DOHH2 (cell line): ENCODE data around the gene MED12L.

ENCODE experiments used
- H3F3A ChIP-seq: fragments of 200-600 bp; sonication (generic), shearing (Covaris generic); 2 replicates; pipeline ENCODE4 v1.6.0; 2016; ENCODE audit warnings: antibody characterized with exemption, mild to moderate bottlenecking; ENCODE audit not compliant: control insufficient read depth, insufficient read depth
- H3K27ac ChIP-seq: fragments of 200-600 bp; sonication (generic); 2 replicates; pipeline ENCODE4 v1.5.1; 2014; ENCODE audit warnings: low read depth, mild to moderate bottlenecking, low read length, moderate library complexity
- H3K27me3 ChIP-seq: fragments of 200-600 bp; sonication (generic); 2 replicates; pipeline ENCODE4 v1.6.1; 2014; ENCODE audit warnings: mild to moderate bottlenecking, low read length, mixed read lengths; ENCODE audit not compliant: control insufficient read depth
- H3K36me3 ChIP-seq: fragments of 200-600 bp; sonication (generic); 2 replicates; pipeline ENCODE4 v1.6.1; 2014; ENCODE audit warnings: mild to moderate bottlenecking, low read length, moderate library complexity, mixed read lengths; ENCODE audit not compliant: control insufficient read depth
- H3K4me1 ChIP-seq: fragments of 200-600 bp; sonication (generic); 2 replicates; pipeline ENCODE4 v1.6.1; 2014; ENCODE audit warnings: mild to moderate bottlenecking, low read length, mixed read lengths; ENCODE audit not compliant: control insufficient read depth
- H3K4me2 ChIP-seq: fragments of 200-600 bp; sonication (generic); 2 replicates; pipeline ENCODE4 v1.6.0; 2014; ENCODE audit warnings: mild to moderate bottlenecking, low read length, moderate library complexity
- H3K4me3 ChIP-seq: fragments of 200-600 bp; sonication (generic); 2 replicates; pipeline ENCODE4 v1.5.1; 2014; ENCODE audit warnings: mild to moderate bottlenecking, low read length, mixed read lengths
- H3K79me2 ChIP-seq: fragments of 200-600 bp; sonication (generic); 2 replicates; pipeline ENCODE4 v1.6.1; 2014; ENCODE audit warnings: mild to moderate bottlenecking, low read length, mixed read lengths; ENCODE audit not compliant: control insufficient read depth
- H3K9me2 ChIP-seq: fragments of 200-600 bp; sonication (generic); replicated peaks from 2 replicates; pipeline ENCODE4 v1.6.1; 2014; ENCODE audit warnings: mild to moderate bottlenecking, low read length, mixed read lengths; ENCODE audit not compliant: control insufficient read depth
- H3K9me3 ChIP-seq: fragments of 200-600 bp; sonication (generic); 2 replicates; pipeline ENCODE4 v1.6.1; 2014; ENCODE audit warnings: antibody characterized with exemption, low read length, mixed read lengths; ENCODE audit not compliant: control insufficient read depth, insufficient read depth
- H4K20me1 ChIP-seq: fragments of 200-600 bp; sonication (generic); 2 replicates; pipeline ENCODE4 v1.6.0; 2014; ENCODE audit warnings: low read depth, mild to moderate bottlenecking, antibody characterized with exemption, low read length, moderate library complexity; ENCODE audit not compliant: control insufficient read depth, insufficient read depth
- EZH2phosphoT487 ChIP-seq: fragments of 200-600 bp; sonication (generic); IDR thresholded peaks from 2 replicates; pipeline ENCODE4 v1.6.1; 2017; ENCODE audit warnings: borderline replicate concordance, mild to moderate bottlenecking, antibody characterized with exemption, low read length, moderate library complexity, mixed read lengths
- TF ChIP-seq, protein P1 (sequence below): fragments of 200-600 bp; sonication (generic); IDR thresholded peaks from one replicate; pipeline ENCODE4 v1.5.1; 2014; ENCODE audit warnings: antibody characterized with exemption, mild to moderate bottlenecking, low read depth, low read length; ENCODE audit not compliant: poor library complexity, severe bottlenecking

Gene MED12L

DNA sequence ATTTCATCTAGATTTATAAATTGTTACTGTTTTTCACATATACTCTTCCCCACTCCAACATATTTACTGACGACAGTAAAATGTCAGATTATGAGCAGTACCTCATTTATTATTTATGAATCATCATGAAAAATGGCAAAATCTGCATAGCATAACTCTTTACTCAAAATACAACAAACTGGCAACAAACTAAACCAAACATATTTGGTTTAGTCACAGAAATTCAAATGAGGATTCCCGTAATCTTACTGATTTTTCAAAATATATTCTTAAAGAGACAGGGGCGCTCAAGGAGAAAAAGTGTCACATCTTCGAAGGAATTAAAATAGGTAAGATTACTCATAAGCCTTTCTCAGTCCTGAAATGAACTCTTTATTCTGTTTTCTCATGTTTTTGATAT, 234.2 kb downstream of the MED12L start:
- H3K4me3 ChIP-seq, result no peak overlapping the region
- H3K27ac ChIP-seq, result no peak overlapping the region
- H4K20me1 ChIP-seq, result no peaks in the 10 kb centered on the region
- no peaks in the 10 kb centered on the region for H3F3A ChIP-seq
- no peaks in the 10 kb centered on the region for H3K79me2 ChIP-seq
- no peak overlapping the region for H3K4me2 ChIP-seq
- no peaks in the 10 kb centered on the region for H3K9me2 ChIP-seq
- no peaks in the 10 kb centered on the region for H3K36me3 ChIP-seq
- H3K9me3 ChIP-seq, result no peaks in the 10 kb centered on the region
- H3K4me1 ChIP-seq, result no peaks in the 10 kb centered on the region
- no peak for TF ChIP-seq EZH2phosphoT487
- TF ChIP-seq, protein P1, sequence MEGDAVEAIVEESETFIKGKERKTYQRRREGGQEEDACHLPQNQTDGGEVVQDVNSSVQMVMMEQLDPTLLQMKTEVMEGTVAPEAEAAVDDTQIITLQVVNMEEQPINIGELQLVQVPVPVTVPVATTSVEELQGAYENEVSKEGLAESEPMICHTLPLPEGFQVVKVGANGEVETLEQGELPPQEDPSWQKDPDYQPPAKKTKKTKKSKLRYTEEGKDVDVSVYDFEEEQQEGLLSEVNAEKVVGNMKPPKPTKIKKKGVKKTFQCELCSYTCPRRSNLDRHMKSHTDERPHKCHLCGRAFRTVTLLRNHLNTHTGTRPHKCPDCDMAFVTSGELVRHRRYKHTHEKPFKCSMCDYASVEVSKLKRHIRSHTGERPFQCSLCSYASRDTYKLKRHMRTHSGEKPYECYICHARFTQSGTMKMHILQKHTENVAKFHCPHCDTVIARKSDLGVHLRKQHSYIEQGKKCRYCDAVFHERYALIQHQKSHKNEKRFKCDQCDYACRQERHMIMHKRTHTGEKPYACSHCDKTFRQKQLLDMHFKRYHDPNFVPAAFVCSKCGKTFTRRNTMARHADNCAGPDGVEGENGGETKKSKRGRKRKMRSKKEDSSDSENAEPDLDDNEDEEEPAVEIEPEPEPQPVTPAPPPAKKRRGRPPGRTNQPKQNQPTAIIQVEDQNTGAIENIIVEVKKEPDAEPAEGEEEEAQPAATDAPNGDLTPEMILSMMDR, result no peak
- H3K27me3 ChIP-seq, result no peaks in the 10 kb centered on the region

DNA sequence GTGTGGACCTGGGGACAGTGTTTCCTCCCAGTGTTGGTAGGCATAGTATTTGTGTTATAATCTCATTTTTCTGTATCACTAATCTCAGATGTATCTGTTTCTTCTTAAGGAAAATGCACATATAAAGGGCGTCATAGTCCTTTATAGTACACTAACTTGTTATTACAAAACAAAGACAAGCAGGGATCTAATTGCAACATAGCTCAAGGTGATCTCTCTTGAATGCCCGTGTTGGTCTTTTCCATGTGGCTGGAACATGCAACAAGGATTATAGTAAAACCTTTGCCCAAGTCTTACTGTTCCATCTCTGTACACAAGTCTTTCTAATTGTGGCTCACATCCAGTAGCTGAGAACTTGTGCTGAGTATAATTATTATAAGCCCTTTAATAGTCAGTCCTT, 234.7 kb downstream of the MED12L start:
- TF ChIP-seq EZH2phosphoT487, result no peak
- TF ChIP-seq, protein P1, result no peak
- Histone ChIP-seq H3F3A (no peaks in the 10 kb centered on the region), H3K9me2 (no peaks in the 10 kb centered on the region), H3K4me1 (no peaks in the 10 kb centered on the region), H3K79me2 (no peaks in the 10 kb centered on the region), H3K9me3 (no peaks in the 10 kb centered on the region), H3K36me3 (no peaks in the 10 kb centered on the region), H4K20me1 (no peaks in the 10 kb centered on the region), H3K4me3 (no peak overlapping the region), H3K27me3 (no peaks in the 10 kb centered on the region), H3K27ac (no peak overlapping the region), H3K4me2 (no peak overlapping the region)

DNA sequence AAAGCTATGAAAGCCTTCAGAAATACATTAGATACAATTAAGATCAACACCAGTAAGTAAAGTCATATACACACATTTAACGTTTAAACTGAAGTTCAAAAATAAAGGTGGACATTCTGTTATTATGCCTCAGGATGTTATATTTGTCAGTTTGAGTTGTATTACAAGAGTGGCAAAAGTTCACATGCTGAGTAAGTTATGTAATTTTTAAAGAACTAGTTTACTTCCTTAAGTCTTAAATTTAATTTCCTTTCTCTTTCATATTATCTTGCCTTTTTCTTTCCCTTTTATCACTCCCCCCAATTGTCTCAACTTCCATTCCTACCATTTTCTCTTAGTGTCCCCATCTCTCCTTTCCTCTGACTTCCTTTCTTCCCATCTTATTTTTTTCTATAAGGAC, 236.1 kb downstream of the MED12L start:
- H3K4me2 ChIP-seq, result no peak overlapping the region
- H3F3A ChIP-seq, result no peaks in the 10 kb centered on the region
- H3K36me3 ChIP-seq, result no peaks in the 10 kb centered on the region
- H3K27ac ChIP-seq, result no peak overlapping the region
- H3K9me3 ChIP-seq, result no peaks in the 10 kb centered on the region
- H3K4me1 ChIP-seq, result no peaks in the 10 kb centered on the region
- no peak for TF ChIP-seq EZH2phosphoT487
- TF ChIP-seq, protein P1, result no peak
- no peaks in the 10 kb centered on the region for H4K20me1 ChIP-seq
- no peaks in the 10 kb centered on the region for H3K27me3 ChIP-seq
- H3K9me2 ChIP-seq, result no peaks in the 10 kb centered on the region
- H3K79me2 ChIP-seq, result no peaks in the 10 kb centered on the region
- H3K4me3 ChIP-seq, result no peak overlapping the region

DNA sequence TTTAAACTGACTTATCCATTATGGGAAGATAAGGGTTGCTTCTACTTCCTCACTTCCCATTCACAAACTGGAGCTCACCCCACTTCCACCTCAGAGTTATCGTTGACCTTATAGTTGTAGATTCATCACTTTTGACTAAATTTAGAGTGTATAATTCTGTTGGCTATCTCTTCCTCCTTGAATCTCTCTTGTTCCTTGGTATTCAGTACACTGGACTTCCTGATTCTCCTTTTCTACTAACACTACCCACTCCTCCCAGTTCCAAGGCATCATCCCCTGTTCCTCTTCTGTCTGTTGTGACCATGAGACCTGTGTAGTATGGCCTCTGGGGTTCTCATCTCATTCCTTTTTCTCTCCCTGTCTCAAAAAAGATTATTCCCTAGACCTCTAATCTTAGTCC, 237.0 kb downstream of the MED12L start:
- TF ChIP-seq, protein P1, result no peak
- no peak for TF ChIP-seq EZH2phosphoT487
- no peaks in the 10 kb centered on the region for H3K27me3 ChIP-seq
- H3K4me2 ChIP-seq, result no peak overlapping the region
- no peak overlapping the region for H3K4me3 ChIP-seq
- no peaks in the 10 kb centered on the region for H3K9me3 ChIP-seq
- H3K9me2 ChIP-seq, result no peaks in the 10 kb centered on the region
- H4K20me1 ChIP-seq, result no peaks in the 10 kb centered on the region
- no peak overlapping the region for H3K27ac ChIP-seq
- no peaks in the 10 kb centered on the region for H3F3A ChIP-seq
- H3K79me2 ChIP-seq, result no peaks in the 10 kb centered on the region
- no peaks in the 10 kb centered on the region for H3K4me1 ChIP-seq
- no peaks in the 10 kb centered on the region for H3K36me3 ChIP-seq
